ENCODE results near the gene CAMK2B.

The CAMK2B gene

DNA sequence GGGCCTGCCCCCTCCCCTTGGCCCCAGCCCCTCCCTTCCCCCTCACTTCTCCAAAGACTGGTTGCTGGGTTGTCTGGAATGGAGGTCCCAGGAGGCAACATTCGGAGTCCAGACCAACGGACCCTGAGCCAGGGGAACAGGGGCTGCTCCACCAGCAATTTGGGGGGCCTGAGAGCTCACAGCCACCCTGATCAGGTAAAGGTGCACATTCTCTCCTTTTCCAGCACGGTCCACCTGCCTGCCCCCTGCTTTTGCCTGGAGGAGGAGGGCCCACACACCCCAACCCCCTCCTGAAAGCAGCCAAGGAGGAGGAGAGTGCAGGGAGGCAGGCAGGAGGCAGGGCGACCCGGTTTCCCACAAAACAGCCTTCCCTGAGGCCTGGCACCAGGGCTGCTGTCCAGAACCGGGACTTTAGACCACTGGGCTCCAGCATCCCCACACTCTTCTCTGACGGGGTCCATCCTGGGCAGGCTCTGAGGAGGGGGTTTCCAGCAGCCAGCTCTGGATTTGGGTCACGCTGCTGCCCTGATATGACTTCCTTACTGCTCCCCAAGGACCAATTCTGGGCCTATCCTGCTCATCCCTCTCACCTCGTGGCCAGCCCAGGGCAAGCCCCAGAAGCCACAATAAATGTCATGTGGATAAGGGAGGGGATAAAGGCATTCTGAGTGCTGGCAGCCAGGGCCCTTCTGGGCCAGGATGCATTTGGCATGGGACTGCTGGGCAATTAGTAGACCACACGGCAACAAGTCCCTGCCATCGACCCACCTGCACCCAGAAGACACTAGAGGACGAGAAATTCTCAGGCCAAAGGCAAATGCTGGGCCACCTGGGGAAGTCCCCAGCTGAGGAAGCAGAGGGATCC lies 1.1 kb upstream of the CAMK2B start:
- TF ChIP-seq, protein P1, sequence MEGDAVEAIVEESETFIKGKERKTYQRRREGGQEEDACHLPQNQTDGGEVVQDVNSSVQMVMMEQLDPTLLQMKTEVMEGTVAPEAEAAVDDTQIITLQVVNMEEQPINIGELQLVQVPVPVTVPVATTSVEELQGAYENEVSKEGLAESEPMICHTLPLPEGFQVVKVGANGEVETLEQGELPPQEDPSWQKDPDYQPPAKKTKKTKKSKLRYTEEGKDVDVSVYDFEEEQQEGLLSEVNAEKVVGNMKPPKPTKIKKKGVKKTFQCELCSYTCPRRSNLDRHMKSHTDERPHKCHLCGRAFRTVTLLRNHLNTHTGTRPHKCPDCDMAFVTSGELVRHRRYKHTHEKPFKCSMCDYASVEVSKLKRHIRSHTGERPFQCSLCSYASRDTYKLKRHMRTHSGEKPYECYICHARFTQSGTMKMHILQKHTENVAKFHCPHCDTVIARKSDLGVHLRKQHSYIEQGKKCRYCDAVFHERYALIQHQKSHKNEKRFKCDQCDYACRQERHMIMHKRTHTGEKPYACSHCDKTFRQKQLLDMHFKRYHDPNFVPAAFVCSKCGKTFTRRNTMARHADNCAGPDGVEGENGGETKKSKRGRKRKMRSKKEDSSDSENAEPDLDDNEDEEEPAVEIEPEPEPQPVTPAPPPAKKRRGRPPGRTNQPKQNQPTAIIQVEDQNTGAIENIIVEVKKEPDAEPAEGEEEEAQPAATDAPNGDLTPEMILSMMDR (conservative IDR thresholded peaks at IDR 0.05; ENCODE audit: control insufficient read depth, insufficient read depth, low read depth, low read length), result no peak
- DNase-seq (ENCODE audit: low read depth), result no peak
- H3K4me3 ChIP-seq (ENCODE audit: control insufficient read depth, low read depth, low read length), result no peak overlapping the region

DNA sequence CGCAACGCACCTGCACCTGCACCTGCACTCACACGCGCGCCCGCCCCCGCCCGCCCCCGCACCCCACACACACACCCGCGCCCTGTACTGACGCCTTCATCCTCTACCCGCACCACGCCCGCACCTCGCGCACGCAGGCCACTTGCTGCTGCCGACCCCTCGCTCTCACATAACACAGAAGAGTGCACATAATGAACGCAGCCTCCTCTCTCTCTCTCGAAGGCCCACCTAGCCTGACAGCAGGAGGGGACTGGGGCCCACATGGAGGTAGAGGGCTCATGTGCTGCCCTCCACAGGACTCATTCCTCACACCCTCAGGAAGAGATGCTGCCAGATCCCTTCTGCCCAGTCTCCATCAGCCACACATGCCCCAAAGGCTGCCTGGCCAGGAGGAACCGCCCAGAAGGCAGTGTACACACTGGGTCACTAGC lies 432 bp upstream of the CAMK2B start:
- no peak for DNase-seq (ENCODE audit: low read depth)
- TF ChIP-seq, protein P1 (conservative IDR thresholded peaks at IDR 0.05; ENCODE audit: control insufficient read depth, insufficient read depth, low read depth, low read length), result no peak
- no peak overlapping the region for H3K4me3 ChIP-seq (ENCODE audit: control insufficient read depth, low read depth, low read length)

DNA sequence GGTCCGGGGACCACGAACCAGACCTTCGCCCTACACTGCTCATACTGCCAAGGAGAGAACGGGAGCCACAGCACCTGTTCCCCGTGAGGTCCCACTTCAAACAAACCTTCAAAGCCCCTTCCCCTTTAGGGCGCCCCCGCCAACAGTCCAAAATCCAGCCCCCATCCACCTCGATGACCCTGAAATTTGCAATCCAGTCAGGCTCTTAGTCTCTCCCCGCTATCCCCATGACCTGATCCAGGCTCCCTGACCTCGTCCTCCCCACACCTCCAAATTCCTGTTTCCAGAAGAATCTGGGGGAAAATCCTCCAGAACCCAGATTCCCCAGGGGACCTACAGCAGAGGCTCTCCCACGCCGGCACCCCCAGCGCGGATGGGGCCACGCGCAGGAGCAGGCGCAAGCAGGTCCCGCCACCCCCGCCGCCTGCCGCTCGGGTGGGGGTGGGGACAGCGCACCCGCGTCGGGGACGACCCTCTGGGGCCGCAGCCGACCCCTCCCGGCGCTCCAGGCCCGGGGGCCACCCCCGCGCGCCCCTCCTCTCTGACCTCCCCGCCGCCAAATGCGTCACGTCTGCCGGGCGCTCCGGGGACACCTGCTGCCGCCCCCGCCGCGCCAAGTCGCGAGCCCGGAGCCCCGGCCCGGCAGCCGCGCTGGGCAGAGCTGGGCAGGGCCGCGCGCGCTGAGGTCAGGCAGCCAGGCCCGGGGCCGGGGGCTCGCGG lies 753 bp downstream of the CAMK2B start:
- no peak for DNase-seq (ENCODE audit: low read depth)
- TF ChIP-seq, protein P1 (conservative IDR thresholded peaks at IDR 0.05; ENCODE audit: control insufficient read depth, insufficient read depth, low read depth, low read length), result no peak
- H3K4me3 ChIP-seq (ENCODE audit: control insufficient read depth, low read depth, low read length), result no peak overlapping the region

DNA sequence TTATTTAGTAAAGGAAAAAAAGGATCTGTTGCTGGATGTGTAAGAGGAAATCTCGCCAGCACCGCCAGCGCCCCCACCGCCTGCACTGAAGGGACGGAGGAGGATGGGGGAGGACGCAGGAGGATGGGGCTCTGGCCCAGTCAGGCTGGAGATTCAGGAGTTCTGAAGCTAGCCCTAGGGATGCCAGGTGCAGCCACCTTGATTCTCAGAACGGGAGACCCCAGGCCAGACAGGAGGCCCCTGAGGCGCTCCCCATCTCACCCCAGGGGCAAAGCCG lies 1.3 kb downstream of the CAMK2B start:
- TF ChIP-seq, protein P1 (conservative IDR thresholded peaks at IDR 0.05; ENCODE audit: control insufficient read depth, insufficient read depth, low read depth, low read length), result no peak
- no peak for DNase-seq (ENCODE audit: low read depth)
- no peak overlapping the region for H3K4me3 ChIP-seq (ENCODE audit: control insufficient read depth, low read depth, low read length)

DNA sequence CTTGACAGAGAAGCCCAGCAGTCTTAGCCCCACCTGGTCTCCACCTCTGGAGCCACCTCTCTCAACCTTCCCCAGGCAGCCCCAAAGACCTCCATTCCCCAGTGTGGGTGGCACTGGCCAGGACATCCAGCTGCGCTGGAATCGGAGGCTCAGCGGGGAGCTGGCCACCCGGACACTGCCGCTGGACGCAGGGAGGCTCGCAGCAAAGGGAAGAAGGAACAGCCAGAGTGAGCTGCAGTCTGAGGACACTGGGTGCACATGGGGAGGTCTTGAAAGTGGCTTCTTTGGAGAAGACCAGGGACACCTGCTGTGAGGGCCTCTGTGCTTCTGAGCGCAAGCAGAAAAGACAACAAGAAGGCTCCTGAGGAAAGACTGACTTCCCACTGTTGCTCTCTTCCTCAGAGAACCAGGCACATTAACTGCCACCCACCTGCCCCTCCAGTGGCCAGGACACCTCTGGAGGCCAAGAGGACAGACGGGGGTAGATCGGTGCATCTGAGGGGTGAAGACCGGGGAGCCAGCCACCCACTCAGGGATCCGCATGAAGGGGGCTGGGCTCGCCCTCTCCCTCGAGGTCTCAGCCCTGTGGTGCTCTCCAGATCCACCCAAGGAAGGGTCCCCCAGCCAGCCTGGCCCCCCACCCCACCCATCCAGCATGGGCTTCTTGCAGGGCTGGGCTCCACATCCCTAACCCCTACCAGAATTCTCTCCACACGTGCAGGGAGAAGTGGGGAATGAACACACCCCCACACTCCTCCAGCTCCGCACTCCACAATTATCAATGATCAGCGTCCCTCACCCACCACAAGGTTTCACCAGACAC lies 1.8 kb downstream of the CAMK2B start:
- H3K4me3 ChIP-seq (ENCODE audit: control insufficient read depth, low read depth, low read length), result no peak overlapping the region
- DNase-seq (ENCODE audit: low read depth), result no peak
- TF ChIP-seq, protein P1 (conservative IDR thresholded peaks at IDR 0.05; ENCODE audit: control insufficient read depth, insufficient read depth, low read depth, low read length), result no peak

DNA sequence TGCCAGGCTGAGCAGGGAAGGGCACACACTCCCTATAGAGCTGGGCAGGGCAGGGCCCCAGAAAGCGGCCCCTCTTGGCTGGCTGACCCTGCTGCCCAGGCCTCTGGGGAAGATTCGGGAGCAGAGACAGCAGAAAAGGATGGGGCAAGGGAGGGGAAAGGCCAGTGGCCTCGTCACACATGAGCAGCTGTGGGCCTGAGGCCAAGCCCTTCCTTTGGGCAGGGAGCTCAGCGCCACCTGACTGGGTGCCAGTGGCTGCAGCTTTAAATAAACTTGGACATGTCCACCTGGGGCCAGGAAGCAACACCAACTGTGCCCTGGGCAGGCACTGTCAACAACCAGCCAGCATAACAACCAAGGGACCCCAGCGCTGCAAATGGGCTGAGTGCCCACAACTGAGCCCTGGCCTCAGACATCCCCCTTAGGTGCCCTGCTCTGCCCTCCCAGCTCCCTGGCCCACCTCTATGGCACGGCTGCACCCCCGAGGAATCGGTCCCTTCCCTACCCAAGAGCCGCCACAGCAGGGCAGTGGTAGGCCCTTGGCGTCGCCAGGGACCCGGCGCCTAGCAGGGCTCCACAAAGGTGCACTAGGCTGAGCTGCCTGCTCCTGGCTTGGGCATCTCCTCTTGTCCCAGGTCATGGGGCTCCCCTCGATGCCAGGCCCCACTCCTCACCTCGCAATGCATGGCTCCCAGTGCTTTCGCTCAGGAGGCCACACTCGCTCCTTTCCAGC lies 2.6 kb downstream of the CAMK2B start:
- TF ChIP-seq, protein P1 (conservative IDR thresholded peaks at IDR 0.05; ENCODE audit: control insufficient read depth, insufficient read depth, low read depth, low read length), result no peak
- no peak for DNase-seq (ENCODE audit: low read depth)

More for the DNA sequence above, 2.6 kb downstream of the CAMK2B start:
- H3K4me3 ChIP-seq (ENCODE audit: control insufficient read depth, low read depth, low read length), result no peak overlapping the region

Data from fibroblast of mammary gland (primary cell).